Stomach (tissue), 4 donors: ENCODE results near the gene KLHL40.

Source experiments
- CTCF ChIP-seq, 7 experiments: fragments of 450-650 bp in 4 of 7; fragments of 200-600 bp in 3 of 7; sonication (generic) in 3 of 7; IDR thresholded peaks; one replicate each; pipeline ENCODE4 v1.5.1; 2016 to 2019; ENCODE audit warnings: antibody characterized with exemption in 7 of 7, control low read depth in 2 of 7, mild to moderate bottlenecking in 1 of 7
- EP300 ChIP-seq: sonication (generic); formaldehyde crosslinking; IDR thresholded peaks from one replicate; pipeline ENCODE4 v1.6.1; 2017; ENCODE audit warnings: antibody characterized with exemption
- POLR2A ChIP-seq, 4 donors: fragments of 450-650 bp; IDR thresholded peaks; one replicate each; pipeline ENCODE4 v1.6.1; 2016; ENCODE audit warnings: antibody characterized with exemption in 4 of 4, control low read depth in 2 of 4, mild to moderate bottlenecking in 1 of 4, moderate library complexity in 1 of 4
- POLR2AphosphoS5 ChIP-seq, 3 donors: sonication (generic); formaldehyde crosslinking; IDR thresholded peaks; one replicate each; pipeline ENCODE4 v1.6.1; 2016; ENCODE audit warnings: antibody characterized with exemption in 3 of 3

- TF ChIP-seq CTCF (IDR thresholded peaks at IDR 0.05) (no peak), POLR2A (IDR thresholded peaks at IDR 0.05) (no peak), EP300 (no peak), POLR2AphosphoS5 (IDR thresholded peaks at IDR 0.05) (no peak)
Observed at GRCh38 chr3:42688487-42689420, 3.4 kb downstream of the KLHL40 start.
